Measurements from ENCODE around the gene HOXB2. TPM values are rescaled to one million over a fixed set of nuclear protein-coding genes. Genes with fewer than 3 reads are reported as not detected.
"Not testable (repeated sequence)": the region's sequence is repeated elsewhere in the genome, so short reads cannot be mapped to it uniquely, and the experiment has no call there.

Gene HOXB2
- total RNA-seq, 1 experiment from 2014 or later: 0.31 TPM

DNA sequence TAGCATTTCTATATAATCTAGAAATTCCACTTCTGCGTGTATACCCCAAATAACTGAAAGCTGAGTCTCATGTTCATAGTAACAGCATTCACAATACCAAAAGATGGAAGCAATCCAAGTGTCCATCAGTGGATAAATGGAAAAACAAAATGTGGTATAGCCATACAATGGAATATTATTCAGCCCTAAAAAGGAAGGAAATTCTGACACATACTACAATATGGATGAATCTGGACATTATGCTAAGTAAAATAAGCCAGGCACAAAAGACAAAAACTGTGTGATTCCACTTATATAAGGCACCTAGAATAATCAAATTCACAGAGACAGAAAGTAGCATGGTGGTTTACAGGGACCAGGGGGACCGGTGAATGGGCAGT is 34.5 kb downstream of the HOXB2 start:
- ChIA-PET POLR2A (ENCODE audit: unreplicated experiment) (no interaction called here), CTCF (no interaction called here)
- H3F3A ChIP-seq (ENCODE audit: insufficient read depth, low read depth): peaks cover 29% of the 10 kb centered on the region
- H3K4me2 ChIP-seq: no peak overlapping the region
- DNase-seq: no peak
- H3K27ac ChIP-seq: no peak overlapping the region
- BruUV-seq (replicated peaks): no TSS peak
- H3K9me3 ChIP-seq (ENCODE audit: insufficient read depth, low read depth): no peaks in the 10 kb centered on the region
- H3K79me2 ChIP-seq (ENCODE audit: low read depth): no peaks in the 10 kb centered on the region
- no peak overlapping the region for H3K4me3 ChIP-seq
- H3K9me2 ChIP-seq (ENCODE audit: insufficient read depth): no peaks in the 10 kb centered on the region
- no peaks in the 10 kb centered on the region for H3K27me3 ChIP-seq (ENCODE audit: insufficient read depth, low read depth)
- H4K20me1 ChIP-seq (ENCODE audit: insufficient read depth): no peaks in the 10 kb centered on the region
- H3K4me1 ChIP-seq (replicated peaks; ENCODE audit: insufficient read depth): peaks cover 34% of the 10 kb centered on the region
- H3K36me3 ChIP-seq (ENCODE audit: low read depth): no peaks in the 10 kb centered on the region
- TF ChIP-seq, protein P1, sequence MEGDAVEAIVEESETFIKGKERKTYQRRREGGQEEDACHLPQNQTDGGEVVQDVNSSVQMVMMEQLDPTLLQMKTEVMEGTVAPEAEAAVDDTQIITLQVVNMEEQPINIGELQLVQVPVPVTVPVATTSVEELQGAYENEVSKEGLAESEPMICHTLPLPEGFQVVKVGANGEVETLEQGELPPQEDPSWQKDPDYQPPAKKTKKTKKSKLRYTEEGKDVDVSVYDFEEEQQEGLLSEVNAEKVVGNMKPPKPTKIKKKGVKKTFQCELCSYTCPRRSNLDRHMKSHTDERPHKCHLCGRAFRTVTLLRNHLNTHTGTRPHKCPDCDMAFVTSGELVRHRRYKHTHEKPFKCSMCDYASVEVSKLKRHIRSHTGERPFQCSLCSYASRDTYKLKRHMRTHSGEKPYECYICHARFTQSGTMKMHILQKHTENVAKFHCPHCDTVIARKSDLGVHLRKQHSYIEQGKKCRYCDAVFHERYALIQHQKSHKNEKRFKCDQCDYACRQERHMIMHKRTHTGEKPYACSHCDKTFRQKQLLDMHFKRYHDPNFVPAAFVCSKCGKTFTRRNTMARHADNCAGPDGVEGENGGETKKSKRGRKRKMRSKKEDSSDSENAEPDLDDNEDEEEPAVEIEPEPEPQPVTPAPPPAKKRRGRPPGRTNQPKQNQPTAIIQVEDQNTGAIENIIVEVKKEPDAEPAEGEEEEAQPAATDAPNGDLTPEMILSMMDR (conservative IDR thresholded peaks at IDR 0.05): no peak
- TF ChIP-seq EZH2 (IDR thresholded peaks at IDR 0.05; ENCODE audit: low read depth): no peak
- intact Hi-C loops (cut with micrococcal nuclease; ENCODE audit: unreplicated experiment): no loop called here
- no peak overlapping the region for H2AFZ ChIP-seq

DNA sequence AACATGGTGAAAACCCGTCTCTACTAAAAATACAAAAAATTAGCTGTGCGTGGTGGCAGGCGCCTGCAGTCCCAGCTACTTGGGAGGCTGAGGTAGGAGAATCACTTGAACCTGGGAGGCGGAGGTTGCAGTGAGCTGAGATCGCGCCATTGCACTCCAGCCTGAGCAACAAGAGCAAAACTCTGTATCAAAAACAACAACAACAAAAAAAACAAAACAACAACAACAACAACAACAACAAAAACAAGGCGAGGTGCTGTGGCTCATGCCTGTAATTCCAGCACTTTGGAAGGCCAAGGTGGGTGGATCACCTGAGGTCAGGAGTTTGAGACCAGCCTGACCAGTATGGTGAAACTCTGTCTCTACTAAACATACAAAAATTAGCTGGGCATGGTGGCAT is 35.2 kb downstream of the HOXB2 start:
- POLR2A ChIA-PET (ENCODE audit: unreplicated experiment): not testable (repeated sequence)

DNA sequence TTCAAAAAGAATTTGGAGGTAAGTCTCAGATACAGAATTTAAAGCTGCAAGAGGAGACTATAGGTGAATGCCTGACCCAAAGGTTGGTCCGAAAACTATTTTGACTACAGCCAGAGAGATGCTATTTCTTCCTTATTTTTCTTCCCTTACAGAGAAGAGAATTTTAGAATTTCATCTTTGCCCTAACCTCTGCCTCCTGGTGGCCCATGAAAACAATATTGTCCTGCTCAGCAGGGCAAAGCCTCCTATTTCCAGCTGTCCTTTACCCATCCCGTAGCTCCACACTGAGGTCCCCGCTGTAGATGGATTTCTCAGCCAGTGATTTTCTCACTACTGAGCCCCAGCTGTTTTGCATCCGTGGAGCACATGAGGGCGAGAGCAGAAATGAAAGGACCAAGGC is 38.7 kb downstream of the HOXB2 start:
- TF ChIP-seq EZH2 (IDR thresholded peaks at IDR 0.05; ENCODE audit: low read depth): no peak
- TF ChIP-seq, protein P1 (conservative IDR thresholded peaks at IDR 0.05): no peak; the same call in 1 of the 2 replicates
- Histone ChIP-seq H3K4me2 (peak overlapping the region; percentile 21), H3K9me2 (ENCODE audit: insufficient read depth) (no peaks in the 10 kb centered on the region), H3K27me3 (ENCODE audit: insufficient read depth, low read depth) (no peaks in the 10 kb centered on the region), H3K79me2 (ENCODE audit: low read depth) (no peaks in the 10 kb centered on the region), H3K36me3 (ENCODE audit: low read depth) (no peaks in the 10 kb centered on the region), H2AFZ (no peak overlapping the region), H4K20me1 (ENCODE audit: insufficient read depth) (no peaks in the 10 kb centered on the region), H3K4me3 (no peak overlapping the region), H3K9me3 (ENCODE audit: insufficient read depth, low read depth) (no peaks in the 10 kb centered on the region), H3K27ac (no peak overlapping the region), H3F3A (ENCODE audit: insufficient read depth, low read depth) (peaks cover 31% of the 10 kb centered on the region), H3K4me1 (replicated peaks; ENCODE audit: insufficient read depth) (peaks cover 47% of the 10 kb centered on the region)
- no TSS peak for BruUV-seq (replicated peaks)
- POLR2A ChIA-PET (ENCODE audit: unreplicated experiment): interaction anchor here (0.8 kb wide), 1 partner anchor 10 kb away, joined by 4 read pairs; no protein-coding TSS in a partner anchor
- CTCF ChIA-PET: no interaction called here
- no peak for DNase-seq
- intact Hi-C loops (cut with micrococcal nuclease; ENCODE audit: unreplicated experiment): no loop called here

More for the DNA sequence above, 35.2 kb downstream of the HOXB2 start:
- H3K4me2 ChIP-seq; H3K4me3 ChIP-seq; H4K20me1 ChIP-seq (ENCODE audit: insufficient read depth); H2AFZ ChIP-seq; CTCF ChIA-PET; DNase-seq; BruUV-seq (replicated peaks); H3K79me2 ChIP-seq (ENCODE audit: low read depth); H3K27ac ChIP-seq; H3K9me2 ChIP-seq (ENCODE audit: insufficient read depth); H3K36me3 ChIP-seq (ENCODE audit: low read depth); H3K27me3 ChIP-seq (ENCODE audit: insufficient read depth, low read depth); intact Hi-C loops (cut with micrococcal nuclease; ENCODE audit: unreplicated experiment); H3K9me3 ChIP-seq (ENCODE audit: insufficient read depth, low read depth): not testable (repeated sequence)
- Histone ChIP-seq H3F3A (ENCODE audit: insufficient read depth, low read depth) (peaks cover 36% of the 10 kb centered on the region), H3K4me1 (replicated peaks; ENCODE audit: insufficient read depth) (peaks cover 40% of the 10 kb centered on the region)

DNA sequence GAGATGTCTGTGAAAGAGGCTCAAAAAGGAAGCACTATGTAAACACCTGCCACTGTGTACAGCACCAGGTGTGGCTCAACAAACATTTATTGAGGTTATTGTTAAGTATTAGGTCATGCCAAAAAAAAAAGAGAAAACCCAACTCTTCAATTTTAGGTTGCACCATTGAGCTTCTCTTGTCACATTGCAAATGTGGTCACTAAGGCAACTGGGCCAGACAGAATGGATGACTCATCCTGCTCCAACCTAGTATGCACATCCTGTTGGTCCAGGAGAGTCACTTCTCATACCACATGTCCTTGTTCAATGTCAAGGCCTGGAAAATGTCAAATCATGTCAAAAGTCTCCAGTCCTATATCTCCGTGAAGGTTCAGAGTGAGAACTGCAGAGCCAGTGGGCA is 39.1 kb downstream of the HOXB2 start:
- Histone ChIP-seq H3K4me3 (no peak overlapping the region), H2AFZ (no peak overlapping the region), H3F3A (ENCODE audit: insufficient read depth, low read depth) (peaks cover 27% of the 10 kb centered on the region), H3K4me1 (replicated peaks; ENCODE audit: insufficient read depth) (peaks cover 47% of the 10 kb centered on the region), H3K9me3 (ENCODE audit: insufficient read depth, low read depth) (no peaks in the 10 kb centered on the region), H3K36me3 (ENCODE audit: low read depth) (no peaks in the 10 kb centered on the region), H3K79me2 (ENCODE audit: low read depth) (no peaks in the 10 kb centered on the region), H3K27me3 (ENCODE audit: insufficient read depth, low read depth) (no peaks in the 10 kb centered on the region), H4K20me1 (ENCODE audit: insufficient read depth) (no peaks in the 10 kb centered on the region), H3K27ac (peak overlapping the region; percentile 43), H3K9me2 (ENCODE audit: insufficient read depth) (no peaks in the 10 kb centered on the region), H3K4me2 (peak overlapping the region; percentile 49)
- DNase-seq: peak; percentile 58 to 99
- ChIA-PET CTCF (no interaction called here), POLR2A (ENCODE audit: unreplicated experiment) (interaction anchor here (0.6 to 0.8 kb wide), 3 partner anchors 10 to 368 kb away, joined by 3 to 5 read pairs (median 4); no protein-coding TSS in a partner anchor)
- no TSS peak for BruUV-seq (replicated peaks)
- TF ChIP-seq EZH2 (IDR thresholded peaks at IDR 0.05; ENCODE audit: low read depth): no peak
- TF ChIP-seq, protein P1 (conservative IDR thresholded peaks at IDR 0.05): no peak
- intact Hi-C loops (cut with micrococcal nuclease; ENCODE audit: unreplicated experiment): no loop called here
